Subcutaneous abdominal adipose tissue (tissue), 5 donors: Measurements from ENCODE around the gene PLCZ1.

Source experiments
- H3K27ac ChIP-seq: one replicate; pipeline ENCODE4 v1.7.0; 2013; ENCODE audit warnings: low read depth, mild to moderate bottlenecking, inconsistent platforms, low read length, moderate library complexity
- H3K27me3 ChIP-seq, 5 donors: one replicate each; pipeline ENCODE4 v1.7.0; 2013; ENCODE audit warnings: low read length in 5 of 5, inconsistent platforms in 1 of 5; ENCODE audit not compliant: control insufficient read depth in 5 of 5, insufficient read depth in 4 of 5
- H3K36me3 ChIP-seq, 5 donors: one replicate each; pipeline ENCODE4 v1.7.0; 2013; ENCODE audit warnings: low read length in 5 of 5; ENCODE audit not compliant: control insufficient read depth in 5 of 5, insufficient read depth in 5 of 5
- H3K4me1 ChIP-seq, 5 donors: one replicate each; pipeline ENCODE4 v1.7.0; 2013; ENCODE audit warnings: low read length in 5 of 5, mild to moderate bottlenecking in 3 of 5, moderate library complexity in 1 of 5; ENCODE audit not compliant: control insufficient read depth in 5 of 5, insufficient read depth in 5 of 5
- H3K4me3 ChIP-seq, 5 donors: one replicate each; pipeline ENCODE4 v1.7.0; 2013; ENCODE audit warnings: low read length in 5 of 5, low read depth in 1 of 5
- H3K9ac ChIP-seq, 5 donors: one replicate each; pipeline ENCODE4 v1.7.0; 2013; ENCODE audit warnings: low read length in 5 of 5, mild to moderate bottlenecking in 4 of 5, moderate library complexity in 3 of 5
- H3K9me3 ChIP-seq, 5 donors: one replicate each; pipeline ENCODE4 v1.7.0; 2013; ENCODE audit warnings: low read length in 5 of 5; ENCODE audit not compliant: control insufficient read depth in 5 of 5
- donor health status: healthy.
- donor health status: healthy.
- donor health status: healthy.
- donor health status: healthy.
- donor health status: healthy.

Gene PLCZ1

DNA sequence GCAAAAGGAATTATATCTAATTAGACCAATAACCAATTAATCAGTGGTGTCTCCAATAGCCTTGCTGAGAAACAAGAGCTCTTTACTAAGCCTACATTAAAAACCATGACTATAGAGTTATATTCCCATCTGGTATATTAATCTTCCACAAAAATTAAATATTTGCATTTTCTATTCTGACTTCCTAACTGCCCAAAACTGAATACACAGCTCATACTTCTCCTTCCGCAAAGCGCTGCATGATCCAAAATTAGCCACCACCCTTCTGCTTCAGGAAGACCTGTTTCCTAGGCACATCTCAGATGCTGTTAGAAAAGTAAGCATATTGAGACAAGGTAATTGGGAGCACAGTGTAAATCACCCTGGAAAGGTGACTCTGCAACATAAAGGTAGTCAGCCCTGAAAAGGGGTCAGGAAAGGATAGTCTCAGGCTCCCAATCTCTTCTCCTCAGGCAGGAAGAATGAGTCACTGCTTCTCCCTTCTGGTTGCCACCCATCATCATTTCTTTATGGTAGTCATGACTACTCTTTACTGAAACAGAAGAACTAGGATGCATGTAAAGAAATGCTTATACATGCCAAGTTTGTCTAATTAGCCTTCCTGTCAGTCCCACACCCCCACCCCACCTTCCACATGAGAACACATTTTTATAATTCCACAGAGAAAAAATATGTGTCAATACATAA lies 54.3 kb downstream of the PLCZ1 start:
- Histone ChIP-seq H3K9me3 (no peaks in the 10 kb centered on the region), H3K9ac (no peak overlapping the region), H3K4me1 (peaks cover 0 to 8% (median 0%) of the 10 kb centered on the region in 5 donors), H3K36me3 (no peaks in the 10 kb centered on the region), H3K27ac (no peak overlapping the region), H3K27me3 (no peaks in the 10 kb centered on the region), H3K4me3 (no peak overlapping the region)

DNA sequence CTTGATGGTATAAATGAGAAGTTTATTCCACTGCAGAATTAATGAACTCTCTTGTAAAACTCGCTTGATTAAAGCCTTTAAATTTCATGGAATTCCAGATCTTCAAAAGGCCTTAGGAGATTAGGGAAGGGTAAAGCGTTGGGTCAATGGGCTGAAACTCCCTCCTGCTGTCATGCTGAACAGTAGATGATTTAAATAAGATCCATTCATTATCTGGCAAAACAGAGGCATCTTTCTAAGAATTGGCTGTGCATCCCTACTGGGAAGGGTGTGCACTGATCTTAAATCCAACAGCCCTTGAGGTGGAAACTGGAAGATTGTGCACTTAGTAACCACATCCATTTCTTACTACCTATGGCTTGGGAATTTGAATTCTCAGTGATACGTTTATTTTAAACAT lies 56.0 kb downstream of the PLCZ1 start:
- no peaks in the 10 kb centered on the region for H3K36me3 ChIP-seq
- H3K4me3 ChIP-seq = no peak overlapping the region
- H3K4me1 ChIP-seq = peaks cover 0 to 8% (median 0%) of the 10 kb centered on the region in 5 donors
- H3K27ac ChIP-seq = no peak overlapping the region
- H3K9me3 ChIP-seq = no peaks in the 10 kb centered on the region
- no peak overlapping the region for H3K9ac ChIP-seq
- H3K27me3 ChIP-seq = no peaks in the 10 kb centered on the region

DNA sequence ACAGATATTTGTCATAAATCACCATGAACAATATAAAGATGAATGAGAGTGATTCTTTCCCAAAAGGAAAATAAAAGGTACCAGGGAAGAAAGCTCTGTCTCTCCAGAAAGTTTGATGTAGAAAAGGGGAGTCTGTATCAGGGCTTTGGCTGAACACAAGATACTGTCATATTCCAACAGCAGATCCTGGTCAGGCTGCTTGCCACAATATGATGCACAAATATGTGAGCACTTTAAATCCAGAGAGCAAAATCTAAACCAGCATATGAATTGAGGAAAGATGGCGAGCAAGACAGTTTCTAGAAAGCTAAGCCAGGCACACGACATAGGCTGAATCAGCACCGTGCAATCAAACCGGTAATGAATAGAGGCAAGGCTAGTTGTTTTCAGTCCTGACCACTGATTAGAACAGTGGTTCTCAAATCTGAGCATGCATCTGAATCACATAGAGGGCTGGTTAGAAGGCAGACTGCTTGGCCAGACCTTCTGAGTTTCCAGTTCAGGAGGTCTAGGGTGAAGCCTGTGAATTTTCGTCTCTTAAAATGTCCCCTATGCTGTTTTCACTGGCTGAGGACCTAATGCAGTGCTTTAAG lies 60.7 kb downstream of the PLCZ1 start:
- Histone ChIP-seq H3K9ac (no peak overlapping the region), H3K4me3 (no peak overlapping the region), H3K9me3 (no peaks in the 10 kb centered on the region), H3K27me3 (no peaks in the 10 kb centered on the region), H3K4me1 (no peaks in the 10 kb centered on the region), H3K27ac (no peak overlapping the region), H3K36me3 (no peaks in the 10 kb centered on the region)

DNA sequence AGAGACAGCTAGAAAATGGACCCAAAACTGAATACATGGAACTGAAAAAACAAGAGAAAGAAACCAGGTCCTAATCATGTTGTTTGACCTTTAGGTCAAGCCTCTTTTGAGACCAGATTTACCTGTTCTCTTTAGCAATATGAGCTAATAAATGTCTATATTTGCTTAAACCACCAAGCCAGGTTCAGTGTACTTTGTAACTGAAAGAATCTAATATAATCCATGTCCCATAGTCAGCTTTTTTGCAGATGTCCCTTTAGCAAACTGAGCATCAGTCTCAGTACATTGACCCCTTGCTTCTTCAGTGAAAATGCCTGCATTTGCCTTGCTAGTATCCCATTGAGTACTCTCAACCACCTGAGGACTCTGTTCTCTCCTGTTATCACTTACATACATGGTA lies 61.7 kb downstream of the PLCZ1 start:
- H3K9ac ChIP-seq = no peak overlapping the region
- H3K9me3 ChIP-seq = no peaks in the 10 kb centered on the region
- no peak overlapping the region for H3K4me3 ChIP-seq

DNA sequence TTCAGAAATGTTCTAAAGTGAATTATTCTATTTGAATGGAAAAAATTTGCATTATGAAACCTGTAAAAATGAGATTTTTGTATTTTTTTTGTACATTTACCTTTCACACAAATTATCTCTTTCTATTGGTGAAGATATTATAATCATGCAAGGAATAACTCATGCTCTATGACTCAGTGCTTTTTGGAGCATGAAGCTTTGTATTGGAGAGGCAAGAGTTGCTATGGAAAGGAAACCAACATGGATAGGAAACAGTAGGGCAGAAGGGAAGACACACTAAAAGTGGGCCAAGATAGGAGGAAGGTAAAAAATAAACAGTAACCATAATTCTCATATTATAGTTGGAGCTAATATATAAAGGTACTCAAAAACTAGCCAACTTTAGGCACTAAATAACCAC lies 79.0 kb downstream of the PLCZ1 start:
- Histone ChIP-seq H3K4me3 (no peak overlapping the region), H3K9me3 (peaks cover 0 to 5% (median 0%) of the 10 kb centered on the region in 5 donors), H3K27me3 (no peaks in the 10 kb centered on the region), H3K9ac (no peak overlapping the region), H3K27ac (no peak overlapping the region), H3K36me3 (no peaks in the 10 kb centered on the region), H3K4me1 (no peaks in the 10 kb centered on the region)

More for the DNA sequence above, 61.7 kb downstream of the PLCZ1 start:
- no peaks in the 10 kb centered on the region for H3K36me3 ChIP-seq
- H3K27ac ChIP-seq = no peak overlapping the region
- no peaks in the 10 kb centered on the region for H3K4me1 ChIP-seq
- no peaks in the 10 kb centered on the region for H3K27me3 ChIP-seq

DNA sequence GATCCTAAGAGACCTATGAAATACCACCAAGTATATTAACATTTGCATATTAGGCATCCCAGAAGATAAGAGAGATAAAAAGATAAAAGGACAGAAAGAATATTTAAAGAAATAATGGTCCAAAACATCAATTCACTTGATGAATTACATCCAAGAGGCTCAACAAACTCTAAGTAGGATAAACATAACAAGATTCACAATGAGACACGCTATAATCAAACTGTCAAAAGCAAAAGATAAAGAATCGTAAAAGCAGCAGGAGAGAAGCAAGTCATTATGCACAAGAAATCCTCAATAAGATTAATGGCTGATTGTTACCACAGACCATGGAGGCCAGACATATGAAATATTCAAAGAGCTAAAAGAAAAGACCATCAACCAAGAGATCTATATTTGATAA lies 79.6 kb downstream of the PLCZ1 start:
- Histone ChIP-seq H3K4me3 (no peak overlapping the region), H3K36me3 (no peaks in the 10 kb centered on the region), H3K4me1 (no peaks in the 10 kb centered on the region), H3K9ac (no peak overlapping the region), H3K27ac (no peak overlapping the region), H3K27me3 (no peaks in the 10 kb centered on the region), H3K9me3 (peaks cover 0 to 5% (median 0%) of the 10 kb centered on the region in 5 donors)

DNA sequence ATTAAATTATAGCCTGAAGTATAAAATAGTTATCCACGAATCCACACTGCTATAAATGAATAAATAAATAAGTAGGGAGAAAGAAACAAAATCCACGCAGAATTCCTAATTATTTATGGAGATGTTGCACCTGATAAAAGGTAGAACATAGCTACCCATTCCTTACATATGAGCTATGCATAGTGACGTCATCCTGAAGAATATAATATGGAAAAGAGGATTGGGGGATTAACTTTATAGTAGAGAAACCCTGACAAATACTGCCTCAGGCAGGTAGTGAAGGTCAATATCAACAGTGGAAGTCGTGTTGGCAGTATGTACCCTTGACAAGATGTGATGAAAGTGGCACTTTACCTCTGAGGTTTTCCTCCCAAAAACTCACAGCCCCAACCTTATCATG lies 82.5 kb downstream of the PLCZ1 start:
- Histone ChIP-seq H3K4me3 (no peak overlapping the region), H3K36me3 (no peaks in the 10 kb centered on the region), H3K9me3 (no peaks in the 10 kb centered on the region), H3K27ac (no peak overlapping the region), H3K27me3 (no peaks in the 10 kb centered on the region), H3K9ac (no peak overlapping the region), H3K4me1 (no peaks in the 10 kb centered on the region)

DNA sequence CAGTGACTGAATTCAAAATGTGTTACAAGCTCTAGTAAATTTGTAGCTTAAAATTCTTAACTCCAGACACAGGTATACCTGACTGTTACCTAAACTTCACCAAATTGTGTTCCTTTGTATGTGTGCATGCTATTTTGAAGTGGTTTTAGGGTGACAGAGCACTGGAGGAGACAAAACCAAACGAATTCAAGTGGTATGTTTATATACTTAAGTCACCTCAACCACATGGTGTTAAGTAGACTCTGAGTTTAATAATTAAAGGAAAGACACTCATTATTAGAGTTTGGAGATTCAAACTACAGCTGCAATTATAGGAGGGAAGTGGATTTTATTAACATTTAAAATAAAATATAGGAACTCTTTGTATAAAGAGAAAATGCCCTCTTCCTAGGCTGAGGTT lies 84.3 kb downstream of the PLCZ1 start:
- no peaks in the 10 kb centered on the region for H3K4me1 ChIP-seq
- no peaks in the 10 kb centered on the region for H3K36me3 ChIP-seq
- no peak overlapping the region for H3K27ac ChIP-seq
- no peak overlapping the region for H3K4me3 ChIP-seq
- H3K9me3 ChIP-seq = no peaks in the 10 kb centered on the region
- H3K9ac ChIP-seq = no peak overlapping the region
- no peaks in the 10 kb centered on the region for H3K27me3 ChIP-seq

DNA sequence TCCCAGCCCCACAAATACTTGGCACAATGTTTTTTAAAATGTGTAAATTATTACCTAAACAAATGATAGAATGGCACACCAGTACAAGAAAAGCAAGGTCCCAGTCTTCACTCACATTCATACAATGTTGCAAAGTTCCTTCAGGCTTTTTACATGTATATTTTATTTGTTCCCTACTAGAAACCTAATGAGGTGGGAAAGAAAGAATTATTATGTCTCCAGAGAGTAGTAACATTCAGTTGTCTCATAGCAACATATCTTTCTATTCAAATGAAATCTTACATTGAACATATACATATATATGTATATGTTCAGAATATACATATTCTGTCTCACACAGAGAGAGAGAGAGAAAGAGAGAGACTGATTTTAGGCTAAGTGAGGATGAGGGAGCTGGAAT lies 85.2 kb downstream of the PLCZ1 start:
- H3K9ac ChIP-seq = no peak overlapping the region
- H3K9me3 ChIP-seq = no peaks in the 10 kb centered on the region
- H3K36me3 ChIP-seq = no peaks in the 10 kb centered on the region
- no peak overlapping the region for H3K27ac ChIP-seq
- H3K27me3 ChIP-seq = no peaks in the 10 kb centered on the region
- no peaks in the 10 kb centered on the region for H3K4me1 ChIP-seq
- H3K4me3 ChIP-seq = no peak overlapping the region

DNA sequence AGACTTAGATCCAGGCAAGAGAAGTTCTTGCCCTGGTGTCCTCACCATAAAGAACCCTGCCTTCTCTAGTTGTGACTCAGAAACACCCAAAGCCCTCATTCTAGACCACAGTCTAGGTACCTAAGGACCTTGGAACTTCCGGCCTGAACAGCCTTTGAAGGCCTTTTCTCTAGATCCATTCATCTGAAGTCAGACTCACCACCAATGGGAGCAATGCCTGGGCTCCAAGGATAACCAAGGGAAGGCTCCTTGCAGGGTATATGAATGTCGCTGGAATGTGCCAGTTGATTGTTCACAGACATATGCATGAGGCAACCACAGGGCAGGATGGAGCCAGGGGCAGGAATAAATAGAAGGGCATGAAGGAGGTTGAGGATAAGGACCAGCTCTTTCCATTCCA lies 86.3 kb downstream of the PLCZ1 start:
- H3K9me3 ChIP-seq = no peaks in the 10 kb centered on the region
- H3K9ac ChIP-seq = no peak overlapping the region
- peaks cover 0 to 2% (median 0%) of the 10 kb centered on the region in 5 donors for H3K4me1 ChIP-seq
- H3K27me3 ChIP-seq = no peaks in the 10 kb centered on the region
- H3K4me3 ChIP-seq = no peak overlapping the region
- no peaks in the 10 kb centered on the region for H3K36me3 ChIP-seq
- no peak overlapping the region for H3K27ac ChIP-seq
